Esophagus muscularis mucosa (tissue), 3 donors: Measurements from ENCODE around the gene ABHD17C.

Experiments used
- CTCF ChIP-seq, 3 experiments: fragments of 200-600 bp in 2 of 3; fragments of 450-650 bp in 1 of 3; sonication (generic) in 2 of 3; IDR thresholded peaks; one replicate each; pipeline ENCODE4 v1.5.1; 2017 to 2019; ENCODE audit warnings: antibody characterized with exemption in 3 of 3, mild to moderate bottlenecking in 2 of 3, moderate library complexity in 1 of 3
- EP300 ChIP-seq: sonication (generic); formaldehyde crosslinking; IDR thresholded peaks from one replicate; pipeline ENCODE4 v1.6.1; 2017; ENCODE audit warnings: antibody characterized with exemption

- TF ChIP-seq CTCF (IDR thresholded peaks at IDR 0.05) (no peak), EP300 (no peak)
These were observed 49.7 kb downstream of the ABHD17C start for GRCh38 chr15:80744826-80745225.
